Prostate gland (tissue), 2 donors: ENCODE results near the gene XRN2. TPM values are rescaled to one million over a fixed set of nuclear protein-coding genes. Genes with fewer than 3 reads are reported as not detected.

Experiments
- DNase-seq: peaks from one replicate; pipeline ENCODE4 v3.0.0-alpha.2; 2019; ENCODE audit warnings: low spot score
- H3K27ac ChIP-seq, 2 donors: fragments of 200-600 bp; sonication (generic); 2 replicates each; pipeline ENCODE4 v1.5.1; 2017 to 2019
- H3K27me3 ChIP-seq: fragments of 200-600 bp; sonication (generic); replicated peaks from 2 replicates; pipeline ENCODE4 v1.5.1; 2019; ENCODE audit not compliant: insufficient read depth
- H3K36me3 ChIP-seq, 2 donors: fragments of 200-600 bp; sonication (generic); 1 replicate in 1 of 2; 2 replicates in 1 of 2; pipeline versions ENCODE4 v1.5.1 to v1.8.1; 2017 to 2019
- H3K4me1 ChIP-seq: fragments of 200-600 bp; sonication (generic); replicated peaks from 2 replicates; pipeline ENCODE4 v1.5.1; 2019
- H3K4me3 ChIP-seq, 2 donors: fragments of 200-600 bp; sonication (generic); 2 replicates each; pipeline ENCODE4 v1.5.1; 2017 to 2019
- H3K9me3 ChIP-seq: fragments of 200-600 bp; sonication (generic); 2 replicates; pipeline ENCODE4 v1.5.1; 2017
- CTCF ChIP-seq, 4 experiments: fragments of 200-600 bp in 2 of 4; fragments of 450-650 bp in 2 of 4; sonication (generic) in 2 of 4; IDR thresholded peaks; 1 replicate in 3 of 4; 2 replicates in 1 of 4; pipeline ENCODE4 v1.5.1; 2016 to 2019; ENCODE audit warnings: antibody characterized with exemption in 4 of 4, mild to moderate bottlenecking in 2 of 4, moderate library complexity in 2 of 4
- POLR2A ChIP-seq: fragments of 450-650 bp; IDR thresholded peaks from one replicate; pipeline ENCODE4 v1.6.1; 2016; ENCODE audit warnings: antibody characterized with exemption, mild to moderate bottlenecking
- POLR2AphosphoS5 ChIP-seq: sonication (generic); formaldehyde crosslinking; IDR thresholded peaks from one replicate; pipeline ENCODE4 v1.6.1; 2017; ENCODE audit warnings: antibody characterized with exemption
- WGBS: methylation state at CpG from one replicate; pipeline ENCODE4 v1.1.5; 2018; 5-methylcytosine and 5-hydroxymethylcytosine counted together
- intact Hi-C: fragments of 100-400 bp; cut with DNase I; formaldehyde crosslinking; loops from one replicate; pipeline ENCODE4 v1.14.2; 2022
- small RNA-seq, 2 donors: library from RNA; depleted of rRNA; stranded (forward); fragments of <200 nt; gene quantifications; one replicate each; pipeline ENCODE3, GENCODE V24; 2016
- total RNA-seq, 2 donors: library from RNA; depleted of rRNA; stranded (reverse); fragments of >200 nt; gene quantifications; one replicate each; pipeline ENCODE4 v1.1.0, GENCODE V29; 2016

Gene XRN2
- total RNA-seq, 2 donors from 2014 or later, result 49.4 to 51.3 TPM

- Histone ChIP-seq H3K4me1 (no peaks in the 10 kb centered on the region), H3K9me3 (no peaks in the 10 kb centered on the region), H3K36me3 (no peaks in the 10 kb centered on the region), H3K27ac (no peak overlapping the region), H3K27me3 (no peaks in the 10 kb centered on the region), H3K4me3 (no peak overlapping the region)
- no peak for DNase-seq
- WGBS, result 66% methylated on average over 4 of the region's 4 CpGs
- intact Hi-C loops, result no loop called here
- TF ChIP-seq POLR2A, result no peak
- no peak for TF ChIP-seq POLR2AphosphoS5
- TF ChIP-seq CTCF (IDR thresholded peaks at IDR 0.05), result no peak
Observed at GRCh38 chr20:21436205-21436604, 133.1 kb downstream of the XRN2 start.

GRCh38 chr20:21437248-21437647 lies 134.1 kb downstream of the XRN2 start:
- H3K27me3 ChIP-seq, result no peaks in the 10 kb centered on the region
- H3K27ac ChIP-seq, result no peak overlapping the region
- intact Hi-C loops, result no loop called here
- DNase-seq, result no peak
- no peak for TF ChIP-seq POLR2AphosphoS5
- no peak for TF ChIP-seq CTCF (IDR thresholded peaks at IDR 0.05)
- TF ChIP-seq POLR2A, result no peak
- no peaks in the 10 kb centered on the region for H3K4me1 ChIP-seq
- no peak overlapping the region for H3K4me3 ChIP-seq
- 96% methylated on average over 1 of the region's 1 CpG for WGBS
- H3K9me3 ChIP-seq, result no peaks in the 10 kb centered on the region
- H3K36me3 ChIP-seq, result no peaks in the 10 kb centered on the region

GRCh38 chr20:21437816-21438215 lies 134.7 kb downstream of the XRN2 start:
- no peaks in the 10 kb centered on the region for H3K36me3 ChIP-seq
- no peaks in the 10 kb centered on the region for H3K9me3 ChIP-seq
- DNase-seq, result no peak
- TF ChIP-seq CTCF (IDR thresholded peaks at IDR 0.05) (no peak), POLR2A (no peak), POLR2AphosphoS5 (no peak)
- intact Hi-C loops, result no loop called here
- WGBS, result 81% methylated on average over 2 of the region's 2 CpGs
- no peak overlapping the region for H3K4me3 ChIP-seq
- no peak overlapping the region for H3K27ac ChIP-seq
- no peaks in the 10 kb centered on the region for H3K27me3 ChIP-seq
- no peaks in the 10 kb centered on the region for H3K4me1 ChIP-seq

Small RNAs within 50 kb of the gene (small RNA-seq; reads per million reads assigned to genes)
- 0 reads per million in 2 donors for gene RN7SKP140

Other genes with a start within 250 kb of the XRN2 start
- gene LINC00237, start 197.0 kb upstream of the XRN2 start, total RNA-seq, result not detected
- 10 to 100 TPM; 39.9 to 41.0 TPM for gene KIZ, start 177.2 kb upstream of the XRN2 start, total RNA-seq
- 1 to 10 TPM in 1 of 2 donors, not detected in 1; 3.9 TPM for gene NKX2-4, start 94.2 kb downstream of the XRN2 start, total RNA-seq
- gene NKX2-2, start 210.7 kb downstream of the XRN2 start, total RNA-seq, result under 1 TPM in 1 of 2 donors, not detected in 1; 0.14 TPM